SK-N-MC (cell line): ENCODE data around the gene RPS2.

Experiments
- EZH2 ChIP-seq: fragments of 200-600 bp; sonication (generic); IDR thresholded peaks from one replicate; pipeline ENCODE4 v1.6.1; 2017; ENCODE audit warnings: antibody characterized with exemption
- FOXP2 ChIP-seq: optimal IDR thresholded peaks from 2 replicates; pipeline ENCODE3; 2011; ENCODE audit warnings: mild to moderate bottlenecking, moderate library complexity; ENCODE audit not compliant: insufficient read depth; ENCODE audit errors: extremely low read length, control extremely low read depth
- POLR2AphosphoS5 ChIP-seq: IDR thresholded peaks from 2 replicates; pipeline ENCODE4 v1.6.1; 2012; ENCODE audit warnings: mild to moderate bottlenecking, low read depth, low read length, borderline replicate concordance

DNA sequence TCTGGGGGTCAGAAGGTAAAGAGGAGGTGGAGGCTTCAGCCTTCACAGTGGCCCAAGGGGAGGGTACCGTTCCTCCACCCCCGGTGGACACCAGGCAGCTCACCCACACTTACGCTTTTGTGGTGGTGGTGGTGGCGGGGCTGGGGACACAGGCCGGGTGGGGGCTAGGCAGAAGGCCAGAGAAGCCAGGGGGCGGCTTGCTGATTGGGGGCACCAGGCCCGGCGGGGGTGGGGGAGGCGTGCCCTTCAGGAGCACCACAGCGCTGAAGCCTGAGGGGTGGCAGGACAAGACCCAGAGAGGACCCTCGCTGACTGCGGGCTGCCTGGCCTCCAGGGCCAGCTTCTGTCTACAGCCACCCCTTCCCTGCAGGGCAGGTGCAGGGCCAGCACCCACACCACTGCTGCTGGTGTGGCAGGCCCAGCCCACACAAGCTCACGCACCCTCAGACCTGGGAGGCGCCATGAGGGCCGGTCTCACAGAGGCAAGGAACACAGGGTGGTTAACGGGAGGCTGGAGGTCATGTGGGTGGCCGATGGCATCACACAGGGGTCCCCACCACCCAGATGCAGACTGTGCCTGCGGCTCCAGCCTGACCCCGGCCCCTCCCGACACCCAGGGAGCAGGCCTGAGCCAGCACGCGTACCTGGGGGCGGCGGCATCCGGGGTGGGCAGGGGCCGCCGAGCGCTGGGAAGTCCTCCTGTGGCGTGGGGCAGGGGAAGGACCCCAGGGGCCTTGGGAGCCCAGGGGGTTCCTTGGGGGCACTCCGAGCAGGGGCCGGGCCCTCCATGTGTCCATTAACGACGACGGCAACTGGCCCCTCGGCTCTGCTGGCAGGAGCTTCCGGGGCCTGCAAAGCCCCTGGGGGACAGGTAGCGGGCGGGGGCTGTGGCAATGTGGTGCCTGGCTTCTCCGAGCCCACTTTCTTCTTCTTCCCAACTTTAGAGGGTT, 34.5 kb upstream of the RPS2 start:
- TF ChIP-seq EZH2 (no peak), POLR2AphosphoS5 (no peak), FOXP2 (no peak)
